BE2C (cell line): ENCODE measurements around the gene DDX17.

ENCODE experiments used
- DNase-seq: peaks from one replicate; pipeline ENCODE4 v3.0.0-alpha.2; 2020
- H3K27me3 ChIP-seq: fragments of 250-450 bp; sonication (Bioruptor Pico); 2 replicates; pipeline ENCODE4 v1.5.1; 2020; ENCODE audit warnings: mild to moderate bottlenecking
- H3K36me3 ChIP-seq: fragments of 250-450 bp; sonication (Bioruptor Pico); 2 replicates; pipeline ENCODE4 v1.5.1; 2020; ENCODE audit warnings: mild to moderate bottlenecking
- H3K4me1 ChIP-seq: fragments of 250-450 bp; sonication (Bioruptor Pico); 2 replicates; pipeline ENCODE4 v1.5.1; 2020
- H3K4me3 ChIP-seq: 2 replicates; pipeline ENCODE4 v1.5.1; 2011; ENCODE audit warnings: low read depth, low read length
- H3K9me3 ChIP-seq: fragments of 250-450 bp; sonication (Bioruptor Pico); 2 replicates; pipeline ENCODE4 v1.5.1; 2020
- CTCF ChIP-seq: IDR thresholded peaks from 2 replicates; pipeline ENCODE4 v1.5.1; 2012; ENCODE audit warnings: mild to moderate bottlenecking, low read depth, low read length

Gene DDX17

GRCh38 chr22:38454353-38455075, 51.6 kb downstream of the DDX17 start:
- TF ChIP-seq CTCF, result no peak
- Histone ChIP-seq H3K4me3 (no peak overlapping the region), H3K36me3 (no peaks in the 10 kb centered on the region), H3K9me3 (no peaks in the 10 kb centered on the region), H3K4me1 (no peaks in the 10 kb centered on the region), H3K27me3 (peaks cover 63% of the 10 kb centered on the region)
- DNase-seq, result no peak

- no peak for DNase-seq
- no peak overlapping the region for H3K4me3 ChIP-seq
Observed at GRCh38 chr22:38453996-38454352, 52.1 kb downstream of the DDX17 start.

GRCh38 chr22:38453066-38453672, 52.9 kb downstream of the DDX17 start:
- Histone ChIP-seq H3K27me3 (peaks cover 51% of the 10 kb centered on the region), H3K4me3 (no peak overlapping the region)
- DNase-seq, result no peak

More at GRCh38 chr22:38453996-38454352, 52.1 kb downstream of the DDX17 start:
- no peaks in the 10 kb centered on the region for H3K36me3 ChIP-seq
- peaks cover 59% of the 10 kb centered on the region for H3K27me3 ChIP-seq
- no peaks in the 10 kb centered on the region for H3K9me3 ChIP-seq
- TF ChIP-seq CTCF, result no peak
- no peaks in the 10 kb centered on the region for H3K4me1 ChIP-seq

GRCh38 chr22:38452373-38453065, 53.6 kb downstream of the DDX17 start:
- no peak overlapping the region for H3K4me3 ChIP-seq
- H3K9me3 ChIP-seq, result no peaks in the 10 kb centered on the region
- DNase-seq, result no peak
- TF ChIP-seq CTCF, result no peak
- peaks cover 51% of the 10 kb centered on the region for H3K27me3 ChIP-seq
- H3K4me1 ChIP-seq, result no peaks in the 10 kb centered on the region
- H3K36me3 ChIP-seq, result no peaks in the 10 kb centered on the region

More at GRCh38 chr22:38453066-38453672, 52.9 kb downstream of the DDX17 start:
- no peaks in the 10 kb centered on the region for H3K4me1 ChIP-seq
- no peak for TF ChIP-seq CTCF
- H3K36me3 ChIP-seq, result no peaks in the 10 kb centered on the region
- no peaks in the 10 kb centered on the region for H3K9me3 ChIP-seq

GRCh38 chr22:38451864-38452263, 54.2 kb downstream of the DDX17 start:
- no peak for TF ChIP-seq CTCF
- no peaks in the 10 kb centered on the region for H3K9me3 ChIP-seq
- peaks cover 51% of the 10 kb centered on the region for H3K27me3 ChIP-seq
- H3K4me3 ChIP-seq, result no peak overlapping the region
- DNase-seq, result no peak
- H3K4me1 ChIP-seq, result no peaks in the 10 kb centered on the region
- no peaks in the 10 kb centered on the region for H3K36me3 ChIP-seq

- DNase-seq, result no peak
- no peaks in the 10 kb centered on the region for H3K9me3 ChIP-seq
- no peaks in the 10 kb centered on the region for H3K4me1 ChIP-seq
- TF ChIP-seq CTCF, result no peak
- no peaks in the 10 kb centered on the region for H3K36me3 ChIP-seq
- H3K4me3 ChIP-seq, result no peak overlapping the region
- H3K27me3 ChIP-seq, result peaks cover 50% of the 10 kb centered on the region
Observed at GRCh38 chr22:38451404-38451803, 54.7 kb downstream of the DDX17 start.
